ENCODE results near the gene PJVK.

DNA sequence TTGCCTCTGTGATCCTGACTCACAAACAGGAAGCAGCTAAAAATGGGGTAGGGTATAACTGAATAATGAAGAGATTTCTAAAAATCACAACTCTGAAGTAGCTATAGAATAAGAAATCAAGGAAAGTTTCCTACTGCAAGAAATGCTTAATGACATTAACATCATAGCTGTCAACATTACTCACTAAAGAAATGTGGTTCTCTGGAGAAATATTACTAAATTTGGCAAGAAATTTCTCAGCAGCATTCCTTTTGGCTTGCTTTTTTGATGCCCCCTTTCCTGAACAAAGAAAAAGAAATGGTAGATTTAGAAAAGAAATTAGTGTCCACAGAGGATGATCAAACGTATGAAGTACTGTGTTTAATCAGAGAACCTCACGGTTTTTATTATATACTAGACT lies 9.8 kb upstream of the PJVK start:
- TF ChIP-seq POLR2AphosphoS5 (IDR thresholded peaks at IDR 0.05), result no peak
- no peak for TF ChIP-seq EZH2 (IDR thresholded peaks at IDR 0.05; ENCODE audit: borderline replicate concordance, insufficient read depth, low read length, poor library complexity, severe bottlenecking)
- no peak for TF ChIP-seq RAD21 (conservative IDR thresholded peaks at IDR 0.05)
- TF ChIP-seq, protein P1, sequence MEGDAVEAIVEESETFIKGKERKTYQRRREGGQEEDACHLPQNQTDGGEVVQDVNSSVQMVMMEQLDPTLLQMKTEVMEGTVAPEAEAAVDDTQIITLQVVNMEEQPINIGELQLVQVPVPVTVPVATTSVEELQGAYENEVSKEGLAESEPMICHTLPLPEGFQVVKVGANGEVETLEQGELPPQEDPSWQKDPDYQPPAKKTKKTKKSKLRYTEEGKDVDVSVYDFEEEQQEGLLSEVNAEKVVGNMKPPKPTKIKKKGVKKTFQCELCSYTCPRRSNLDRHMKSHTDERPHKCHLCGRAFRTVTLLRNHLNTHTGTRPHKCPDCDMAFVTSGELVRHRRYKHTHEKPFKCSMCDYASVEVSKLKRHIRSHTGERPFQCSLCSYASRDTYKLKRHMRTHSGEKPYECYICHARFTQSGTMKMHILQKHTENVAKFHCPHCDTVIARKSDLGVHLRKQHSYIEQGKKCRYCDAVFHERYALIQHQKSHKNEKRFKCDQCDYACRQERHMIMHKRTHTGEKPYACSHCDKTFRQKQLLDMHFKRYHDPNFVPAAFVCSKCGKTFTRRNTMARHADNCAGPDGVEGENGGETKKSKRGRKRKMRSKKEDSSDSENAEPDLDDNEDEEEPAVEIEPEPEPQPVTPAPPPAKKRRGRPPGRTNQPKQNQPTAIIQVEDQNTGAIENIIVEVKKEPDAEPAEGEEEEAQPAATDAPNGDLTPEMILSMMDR (IDR thresholded peaks at IDR 0.05; ENCODE audit: poor library complexity, severe bottlenecking), result no peak
- TF ChIP-seq MXI1 (conservative IDR thresholded peaks at IDR 0.05; ENCODE audit: poor library complexity, severe bottlenecking), result no peak
- no peak for TF ChIP-seq TAF1 (IDR thresholded peaks at IDR 0.05; ENCODE audit: low read depth)
- TF ChIP-seq, protein P2, sequence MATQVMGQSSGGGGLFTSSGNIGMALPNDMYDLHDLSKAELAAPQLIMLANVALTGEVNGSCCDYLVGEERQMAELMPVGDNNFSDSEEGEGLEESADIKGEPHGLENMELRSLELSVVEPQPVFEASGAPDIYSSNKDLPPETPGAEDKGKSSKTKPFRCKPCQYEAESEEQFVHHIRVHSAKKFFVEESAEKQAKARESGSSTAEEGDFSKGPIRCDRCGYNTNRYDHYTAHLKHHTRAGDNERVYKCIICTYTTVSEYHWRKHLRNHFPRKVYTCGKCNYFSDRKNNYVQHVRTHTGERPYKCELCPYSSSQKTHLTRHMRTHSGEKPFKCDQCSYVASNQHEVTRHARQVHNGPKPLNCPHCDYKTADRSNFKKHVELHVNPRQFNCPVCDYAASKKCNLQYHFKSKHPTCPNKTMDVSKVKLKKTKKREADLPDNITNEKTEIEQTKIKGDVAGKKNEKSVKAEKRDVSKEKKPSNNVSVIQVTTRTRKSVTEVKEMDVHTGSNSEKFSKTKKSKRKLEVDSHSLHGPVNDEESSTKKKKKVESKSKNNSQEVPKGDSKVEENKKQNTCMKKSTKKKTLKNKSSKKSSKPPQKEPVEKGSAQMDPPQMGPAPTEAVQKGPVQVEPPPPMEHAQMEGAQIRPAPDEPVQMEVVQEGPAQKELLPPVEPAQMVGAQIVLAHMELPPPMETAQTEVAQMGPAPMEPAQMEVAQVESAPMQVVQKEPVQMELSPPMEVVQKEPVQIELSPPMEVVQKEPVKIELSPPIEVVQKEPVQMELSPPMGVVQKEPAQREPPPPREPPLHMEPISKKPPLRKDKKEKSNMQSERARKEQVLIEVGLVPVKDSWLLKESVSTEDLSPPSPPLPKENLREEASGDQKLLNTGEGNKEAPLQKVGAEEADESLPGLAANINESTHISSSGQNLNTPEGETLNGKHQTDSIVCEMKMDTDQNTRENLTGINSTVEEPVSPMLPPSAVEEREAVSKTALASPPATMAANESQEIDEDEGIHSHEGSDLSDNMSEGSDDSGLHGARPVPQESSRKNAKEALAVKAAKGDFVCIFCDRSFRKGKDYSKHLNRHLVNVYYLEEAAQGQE (IDR thresholded peaks at IDR 0.05; ENCODE audit: borderline replicate concordance), result no peak

Measured in neural cell (in vitro differentiated cells).